K562 (cell line): ENCODE results near the gene TNIK. TPM values are rescaled to one million over a fixed set of nuclear protein-coding genes. Genes with fewer than 3 reads are reported as not detected.

Source experiments
- ARID2 ChIP-seq: fragments of 450-650 bp; IDR thresholded peaks from 2 replicates; pipeline ENCODE4 v1.6.1; 2017; ENCODE audit warnings: antibody characterized with exemption, mild to moderate bottlenecking
- FOSL1 ChIP-seq: fragments of 200-800 bp; sonication (Bioruptor generic); conservative IDR thresholded peaks from 2 replicates; pipeline ENCODE4 v1.6.1; 2016; ENCODE audit warnings: missing genetic modification characterization, missing compliant biosample characterization
- FOXK2 ChIP-seq, 2 experiments: fragments of 450-650 bp; IDR thresholded peaks in 1 of 2; conservative IDR thresholded peaks in 1 of 2; 2 replicates each; pipeline ENCODE4 v1.6.1; 2016; ENCODE audit warnings: low read depth in 2 of 2, mild to moderate bottlenecking in 1 of 2
- KAT2B ChIP-seq: IDR thresholded peaks from one replicate; pipeline ENCODE4 v1.6.1; 2012; ENCODE audit warnings: low read depth, mild to moderate bottlenecking, control low read depth, inconsistent platforms, low read length, moderate library complexity
- MLX ChIP-seq, 2 experiments: fragments of 450-650 bp in 1 of 2; sonication (generic) in 1 of 2; formaldehyde crosslinking; conservative IDR thresholded peaks; 2 replicates each; pipeline versions ENCODE4 v1.4.0 to v1.8.1; 2020 to 2022; ENCODE audit warnings: mild to moderate bottlenecking in 1 of 2, missing genetic modification reagents in 1 of 2
- RBBP5 ChIP-seq: fragments of 200-600 bp; sonication (generic); IDR thresholded peaks from 2 replicates; pipeline ENCODE4 v1.6.1; 2012; ENCODE audit warnings: borderline replicate concordance, mild to moderate bottlenecking, low read length, control low read depth, inconsistent platforms; ENCODE audit not compliant: insufficient read depth, poor library complexity, severe bottlenecking
- SAP30 ChIP-seq: fragments of 200-600 bp; sonication (generic); IDR thresholded peaks from 2 replicates; pipeline ENCODE4 v1.6.1; 2012; ENCODE audit warnings: borderline replicate concordance, low read depth, mild to moderate bottlenecking, moderate library complexity, low read length, control low read depth, inconsistent platforms; ENCODE audit not compliant: insufficient read depth, poor library complexity, severe bottlenecking
- SMAD1 ChIP-seq: fragments of 150-350 bp; IDR thresholded peaks from 2 replicates; pipeline ENCODE4 v1.6.1; 2014; ENCODE audit warnings: low read length, low read depth; ENCODE audit not compliant: partially characterized antibody
- TEAD4 ChIP-seq, 2 experiments: sonication (generic) in 1 of 2; formaldehyde crosslinking in 1 of 2; IDR thresholded peaks; 2 replicates each; pipeline versions ENCODE4 v1.6.1 to v1.8.0; 2012 to 2022; ENCODE audit warnings: borderline replicate concordance in 1 of 2, inconsistent platforms in 1 of 2, low read length in 1 of 2, mild to moderate bottlenecking in 1 of 2, missing genetic modification reagents in 1 of 2
- ZNF778 ChIP-seq: fragments of 450-650 bp; formaldehyde crosslinking; IDR thresholded peaks from 2 replicates; pipeline ENCODE4 v1.4.0; 2020; ENCODE audit warnings: mild to moderate bottlenecking, moderate library complexity
- polyA plus RNA-seq, 8 experiments: library from polyadenylated mRNA; depleted of rRNA in 4 of 8; stranded (reverse) in 5 of 8; unstranded in 3 of 8; fragments of >200 nt; fragmentation: Nextera tagmentation in 2 of 8; fragmentation: Illumina TruSeq in 1 of 8; extraction: Ambion mirVana in 2 of 8; extraction: Trizol in 1 of 8; gene quantifications; 2 replicates each; pipeline versions ENCODE4 v1.2.1 to v1.2.3, GENCODE V29; 2011 to 2014; ENCODE audit warnings: inconsistent platforms in 1 of 8, missing spikeins in 1 of 8
- total RNA-seq, 7 experiments: library from RNA; depleted of rRNA in 6 of 7; stranded (reverse); fragments of >200 nt in 6 of 7; fragmentation: Illumina TruSeq in 2 of 7; extraction: Trizol in 2 of 7; gene quantifications; 2 replicates each; pipeline versions ENCODE4 v1.2.1 to v1.2.3, GENCODE V29; 2011 to 2021; ENCODE audit warnings: low replicate concordance in 1 of 7

The TNIK gene
- total and polyA plus RNA-seq, 9 of the 15 experiments (the other 6 are each of a cell fraction or from before 2014, with no cell fraction given): 6.6 to 39.0 (median 24.7) TPM

GRCh38 chr3:171374661-171375285 is 85.4 kb downstream of the TNIK start (continued):
- peak; percentile 50; the same call in 1 of the 2 replicates for TF ChIP-seq TEAD4 (IDR thresholded peaks at IDR 0.05; ENCODE audit: low read length)
- TF ChIP-seq TEAD4 (CRISPR knock-in tag; IDR thresholded peaks at IDR 0.05; ENCODE audit: borderline replicate concordance): no peak
- no peak for TF ChIP-seq FOXK2 (conservative IDR thresholded peaks at IDR 0.05 in 1 of 2, IDR thresholded peaks at IDR 0.05 in 1 of 2; ENCODE audit: low read depth in 2 of 2)
- TF ChIP-seq SMAD1: no peak
- TF ChIP-seq FOSL1 (tag): peak; percentile 81
- TF ChIP-seq ARID2: no peak
- no peak for TF ChIP-seq MLX (CRISPR knock-in tag; conservative IDR thresholded peaks at IDR 0.05)
- TF ChIP-seq SAP30: no peak
- no peak for TF ChIP-seq KAT2B
- no peak for TF ChIP-seq RBBP5
- TF ChIP-seq ZNF778 (CRISPR knock-in tag): no peak
